ENCODE data around the gene CDX2.

DNA sequence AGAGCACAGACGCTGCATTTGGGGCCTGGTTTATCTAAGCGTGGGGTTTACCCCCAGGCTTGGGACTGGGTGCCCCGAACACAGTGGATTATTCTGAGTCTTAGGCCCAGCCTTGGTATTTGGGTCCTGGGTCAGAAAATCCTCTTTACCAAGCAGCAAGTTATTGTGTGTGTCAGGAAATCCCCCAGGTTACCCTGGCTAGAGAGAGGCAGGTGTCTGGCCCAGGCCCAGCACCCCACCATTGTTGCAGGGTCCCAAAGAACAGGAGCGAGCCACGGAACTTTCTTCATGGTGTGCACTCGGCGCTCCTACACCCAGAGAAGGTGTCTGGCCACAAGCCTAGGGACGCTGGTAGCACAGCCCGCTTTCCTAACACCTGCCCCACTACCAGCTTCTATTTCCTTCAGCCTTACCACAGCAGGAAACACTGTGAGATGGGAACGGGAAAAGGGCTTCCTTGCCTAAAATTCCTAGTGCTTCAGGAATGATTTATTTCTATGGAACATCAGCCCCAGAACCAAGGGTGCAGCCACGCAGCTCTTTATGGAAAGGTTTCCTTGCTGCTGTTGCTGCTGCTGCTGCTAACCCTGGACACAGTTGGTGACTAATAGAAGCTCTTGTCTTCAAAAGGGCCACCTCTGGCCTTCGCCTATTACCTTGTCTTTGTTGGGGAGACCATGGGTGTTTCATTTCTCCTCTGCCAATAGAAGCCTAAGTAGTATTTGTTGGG, 7.4 kb upstream of the CDX2 start:
- TF ChIP-seq, protein P1, sequence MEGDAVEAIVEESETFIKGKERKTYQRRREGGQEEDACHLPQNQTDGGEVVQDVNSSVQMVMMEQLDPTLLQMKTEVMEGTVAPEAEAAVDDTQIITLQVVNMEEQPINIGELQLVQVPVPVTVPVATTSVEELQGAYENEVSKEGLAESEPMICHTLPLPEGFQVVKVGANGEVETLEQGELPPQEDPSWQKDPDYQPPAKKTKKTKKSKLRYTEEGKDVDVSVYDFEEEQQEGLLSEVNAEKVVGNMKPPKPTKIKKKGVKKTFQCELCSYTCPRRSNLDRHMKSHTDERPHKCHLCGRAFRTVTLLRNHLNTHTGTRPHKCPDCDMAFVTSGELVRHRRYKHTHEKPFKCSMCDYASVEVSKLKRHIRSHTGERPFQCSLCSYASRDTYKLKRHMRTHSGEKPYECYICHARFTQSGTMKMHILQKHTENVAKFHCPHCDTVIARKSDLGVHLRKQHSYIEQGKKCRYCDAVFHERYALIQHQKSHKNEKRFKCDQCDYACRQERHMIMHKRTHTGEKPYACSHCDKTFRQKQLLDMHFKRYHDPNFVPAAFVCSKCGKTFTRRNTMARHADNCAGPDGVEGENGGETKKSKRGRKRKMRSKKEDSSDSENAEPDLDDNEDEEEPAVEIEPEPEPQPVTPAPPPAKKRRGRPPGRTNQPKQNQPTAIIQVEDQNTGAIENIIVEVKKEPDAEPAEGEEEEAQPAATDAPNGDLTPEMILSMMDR (conservative IDR thresholded peaks at IDR 0.05): no peak
- TF ChIP-seq ZFX (IDR thresholded peaks at IDR 0.05): no peak
